ENCODE results near the gene RAB3A. TPM values are rescaled to one million over a fixed set of nuclear protein-coding genes. Genes with fewer than 3 reads are reported as not detected.

Gene RAB3A
- total and polyA plus RNA-seq, 2 donors (not counting 3 experiments of a cell fraction or from before 2014, with no cell fraction given): 0.88 to 0.90 TPM

- CTCF ChIA-PET: interaction anchor here (1.0 to 2.0 kb wide), 3 partner anchors 11 to 59 kb away, joined by 6 to 28 read pairs (median 7); no protein-coding TSS in a partner anchor
- dilution Hi-C loops (cut with MboI; ENCODE audit: extremely low pct_ligation_motif_present, low sequenced_read_pairs): no loop called here
- no peaks in the 10 kb centered on the region for H4K20me1 ChIP-seq (replicated peaks; ENCODE audit: control insufficient read depth, extremely low read depth, insufficient read depth, low read length)
These were observed 32.1 kb downstream of the RAB3A start for GRCh38 chr19:18171605-18172327.

More at GRCh38 chr19:18171605-18172327, 32.1 kb downstream of the RAB3A start:
- Histone ChIP-seq H3K79me2 (ENCODE audit: control insufficient read depth, insufficient read depth, low read length) (no peaks in the 10 kb centered on the region), H3K4me2 (ENCODE audit: insufficient read depth, low read length) (no peak overlapping the region), H3K36me3 (ENCODE audit: control insufficient read depth in 2 of 2, extremely low read depth in 1 of 2, insufficient read depth in 2 of 2, low read length in 2 of 2) (peaks cover 8 to 15% of the 10 kb centered on the region in 2 experiments), H3K9me1 (replicated peaks; ENCODE audit: control insufficient read depth, extremely low read depth, insufficient read depth, low read length) (no peaks in the 10 kb centered on the region), H3K27me3 (ENCODE audit: control insufficient read depth in 2 of 2, insufficient read depth in 2 of 2, low read length in 2 of 2) (peaks cover 0 to 2% of the 10 kb centered on the region in 2 experiments), H3K9me3 (replicated peaks; ENCODE audit: control insufficient read depth, insufficient read depth, low read length) (no peaks in the 10 kb centered on the region), H3K27ac (ENCODE audit: insufficient read depth, low read depth, low read length) (no peak overlapping the region), H3K9ac (replicated peaks; ENCODE audit: extremely low read depth, insufficient read depth, low read length) (no peak overlapping the region), H2AFZ (ENCODE audit: low read depth, low read length) (no peak overlapping the region), H3K4me3 (replicated peaks in 1 of 3; ENCODE audit: insufficient read depth in 1 of 3, low read depth in 1 of 3, low read length in 3 of 3) (no peak overlapping the region), H3K4me1 (ENCODE audit: control insufficient read depth, extremely low read depth, insufficient read depth, low read length) (peaks cover 3% of the 10 kb centered on the region)
- FAIRE-seq: no peak
- no TSS peak for BruUV-seq (replicated peaks)
- DNase-seq (ENCODE audit: low read depth, low spot score): no peak
- POLR2A ChIA-PET: no interaction called here
- no peak for TF ChIP-seq FOS (IDR thresholded peaks at IDR 0.05; ENCODE audit: borderline replicate concordance, insufficient read depth, low read length)
- no peak for TF ChIP-seq POLR2A (IDR thresholded peaks at IDR 0.05; ENCODE audit: low read depth, low read length)
- TF ChIP-seq GATA2 (IDR thresholded peaks at IDR 0.05; ENCODE audit: insufficient read depth, insufficient read length, low read depth, low read length): no peak
- TF ChIP-seq, protein P1, sequence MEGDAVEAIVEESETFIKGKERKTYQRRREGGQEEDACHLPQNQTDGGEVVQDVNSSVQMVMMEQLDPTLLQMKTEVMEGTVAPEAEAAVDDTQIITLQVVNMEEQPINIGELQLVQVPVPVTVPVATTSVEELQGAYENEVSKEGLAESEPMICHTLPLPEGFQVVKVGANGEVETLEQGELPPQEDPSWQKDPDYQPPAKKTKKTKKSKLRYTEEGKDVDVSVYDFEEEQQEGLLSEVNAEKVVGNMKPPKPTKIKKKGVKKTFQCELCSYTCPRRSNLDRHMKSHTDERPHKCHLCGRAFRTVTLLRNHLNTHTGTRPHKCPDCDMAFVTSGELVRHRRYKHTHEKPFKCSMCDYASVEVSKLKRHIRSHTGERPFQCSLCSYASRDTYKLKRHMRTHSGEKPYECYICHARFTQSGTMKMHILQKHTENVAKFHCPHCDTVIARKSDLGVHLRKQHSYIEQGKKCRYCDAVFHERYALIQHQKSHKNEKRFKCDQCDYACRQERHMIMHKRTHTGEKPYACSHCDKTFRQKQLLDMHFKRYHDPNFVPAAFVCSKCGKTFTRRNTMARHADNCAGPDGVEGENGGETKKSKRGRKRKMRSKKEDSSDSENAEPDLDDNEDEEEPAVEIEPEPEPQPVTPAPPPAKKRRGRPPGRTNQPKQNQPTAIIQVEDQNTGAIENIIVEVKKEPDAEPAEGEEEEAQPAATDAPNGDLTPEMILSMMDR (IDR thresholded peaks at IDR 0.05; ENCODE audit: extremely low read depth in 1 of 2, insufficient read depth in 1 of 2, low read depth in 1 of 2, low read length in 2 of 2): no peak
- TF ChIP-seq, protein P2, sequence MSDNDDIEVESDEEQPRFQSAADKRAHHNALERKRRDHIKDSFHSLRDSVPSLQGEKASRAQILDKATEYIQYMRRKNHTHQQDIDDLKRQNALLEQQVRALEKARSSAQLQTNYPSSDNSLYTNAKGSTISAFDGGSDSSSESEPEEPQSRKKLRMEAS (IDR thresholded peaks at IDR 0.05; ENCODE audit: insufficient read depth, insufficient read length): no peak
- no peak for TF ChIP-seq EZH2 (IDR thresholded peaks at IDR 0.05; ENCODE audit: borderline replicate concordance, low read depth, low read length, severe bottlenecking)
- no peak for TF ChIP-seq MYC (IDR thresholded peaks at IDR 0.05; ENCODE audit: low read depth, low read length)
- no peak for TF ChIP-seq POLR2AphosphoS5 (IDR thresholded peaks at IDR 0.05; ENCODE audit: insufficient read depth, low read depth, low read length)
- TF ChIP-seq JUN (IDR thresholded peaks at IDR 0.05; ENCODE audit: borderline replicate concordance, insufficient read depth, insufficient read length, low read depth): no peak
- intact Hi-C loops (cut with micrococcal nuclease): no loop called here
